ENCODE results near the gene POLR2E. TPM values are rescaled to one million over a fixed set of nuclear protein-coding genes. Genes with fewer than 3 reads are reported as not detected.

POLR2E gene
- polyA plus RNA-seq, 3 donors = 162 to 168 (median 165) TPM

GRCh38 chr19:1113986-1114483, 18.9 kb upstream of the POLR2E start:
- no peak for DNase-seq

- peak; percentile 92 for DNase-seq
These were observed 18.1 kb upstream of the POLR2E start for GRCh38 chr19:1113030-1113985.

DNA sequence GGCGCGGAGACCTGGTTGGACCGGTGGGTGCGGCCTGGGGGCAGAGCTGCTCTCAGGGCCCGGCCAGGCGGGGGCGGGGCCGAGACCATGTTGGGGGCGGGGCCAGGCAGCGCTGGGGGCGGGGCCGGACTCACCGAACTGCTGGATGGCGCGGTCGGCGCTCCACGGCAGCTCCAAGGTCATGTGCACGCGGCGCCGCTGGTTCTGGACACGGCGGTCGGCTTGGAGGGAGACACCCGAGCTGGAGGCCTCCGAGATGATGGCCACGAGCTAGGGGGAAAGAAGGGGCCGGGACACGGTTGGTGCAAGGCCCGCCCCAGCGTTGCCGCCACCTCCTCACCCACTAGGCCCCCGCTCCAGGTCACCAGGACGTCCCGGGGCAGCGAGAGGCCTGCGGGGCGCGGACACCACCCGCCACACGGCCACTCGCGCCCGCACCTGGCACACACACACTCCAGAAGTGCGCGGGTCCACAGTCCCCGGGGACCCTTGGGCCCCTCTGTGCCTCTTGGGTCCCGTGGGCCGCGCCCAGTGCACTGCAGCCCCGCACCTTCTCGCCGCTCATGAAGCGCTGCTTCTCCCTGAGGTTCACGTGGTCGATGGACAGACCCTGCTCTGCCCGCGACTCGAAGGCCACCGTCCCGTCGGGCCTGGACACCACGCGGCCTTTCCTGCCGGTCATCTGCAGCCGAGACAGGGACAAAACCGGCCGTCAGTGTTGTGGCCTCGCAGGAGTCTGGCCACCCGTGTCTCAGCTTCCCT, 17.3 kb upstream of the POLR2E start:
- no peak for DNase-seq

GRCh38 chr19:1111641-1112267, 16.6 kb upstream of the POLR2E start:
- no peak for DNase-seq

DNA sequence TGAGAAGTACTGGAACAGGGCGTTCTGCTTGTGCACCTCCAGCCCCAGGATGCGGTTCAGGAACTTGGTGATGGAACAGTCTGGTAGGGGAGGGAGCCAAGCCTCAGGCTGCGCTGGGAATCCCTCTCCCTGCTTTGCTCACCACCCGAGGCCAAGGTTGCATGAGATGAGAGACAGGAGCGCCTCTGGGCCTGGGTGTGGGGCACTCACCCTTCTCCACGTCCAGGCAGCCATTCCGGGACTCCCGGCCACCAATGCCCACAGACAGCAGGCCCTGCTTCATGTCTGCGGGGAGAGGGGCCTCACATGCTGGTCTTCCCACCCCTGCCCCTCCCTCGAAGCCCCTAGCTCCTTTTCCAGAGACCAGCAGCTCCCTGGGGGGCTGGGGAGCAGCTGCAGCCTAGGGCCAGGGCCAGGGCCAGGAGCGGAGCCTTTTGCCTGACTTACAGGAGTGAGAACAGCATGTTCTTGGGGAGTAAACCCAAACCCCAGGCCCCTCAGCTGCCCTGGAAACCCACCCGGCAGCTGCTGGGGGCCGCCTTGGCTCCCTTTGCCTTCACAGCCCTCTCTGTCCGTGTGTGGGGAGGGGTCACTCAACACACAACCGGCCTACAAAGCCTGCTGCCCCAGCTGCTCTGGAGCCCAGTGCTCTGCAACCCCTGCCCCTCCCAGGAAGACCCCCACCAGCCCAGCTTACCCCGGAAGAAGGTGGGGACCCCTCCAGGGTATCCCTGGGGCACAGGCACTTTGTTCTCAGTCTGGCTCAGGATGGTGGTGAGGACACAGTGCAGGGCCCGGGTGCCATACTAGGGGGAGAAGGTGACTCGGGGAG, 15.8 kb upstream of the POLR2E start:
- DNase-seq = no peak

DNA sequence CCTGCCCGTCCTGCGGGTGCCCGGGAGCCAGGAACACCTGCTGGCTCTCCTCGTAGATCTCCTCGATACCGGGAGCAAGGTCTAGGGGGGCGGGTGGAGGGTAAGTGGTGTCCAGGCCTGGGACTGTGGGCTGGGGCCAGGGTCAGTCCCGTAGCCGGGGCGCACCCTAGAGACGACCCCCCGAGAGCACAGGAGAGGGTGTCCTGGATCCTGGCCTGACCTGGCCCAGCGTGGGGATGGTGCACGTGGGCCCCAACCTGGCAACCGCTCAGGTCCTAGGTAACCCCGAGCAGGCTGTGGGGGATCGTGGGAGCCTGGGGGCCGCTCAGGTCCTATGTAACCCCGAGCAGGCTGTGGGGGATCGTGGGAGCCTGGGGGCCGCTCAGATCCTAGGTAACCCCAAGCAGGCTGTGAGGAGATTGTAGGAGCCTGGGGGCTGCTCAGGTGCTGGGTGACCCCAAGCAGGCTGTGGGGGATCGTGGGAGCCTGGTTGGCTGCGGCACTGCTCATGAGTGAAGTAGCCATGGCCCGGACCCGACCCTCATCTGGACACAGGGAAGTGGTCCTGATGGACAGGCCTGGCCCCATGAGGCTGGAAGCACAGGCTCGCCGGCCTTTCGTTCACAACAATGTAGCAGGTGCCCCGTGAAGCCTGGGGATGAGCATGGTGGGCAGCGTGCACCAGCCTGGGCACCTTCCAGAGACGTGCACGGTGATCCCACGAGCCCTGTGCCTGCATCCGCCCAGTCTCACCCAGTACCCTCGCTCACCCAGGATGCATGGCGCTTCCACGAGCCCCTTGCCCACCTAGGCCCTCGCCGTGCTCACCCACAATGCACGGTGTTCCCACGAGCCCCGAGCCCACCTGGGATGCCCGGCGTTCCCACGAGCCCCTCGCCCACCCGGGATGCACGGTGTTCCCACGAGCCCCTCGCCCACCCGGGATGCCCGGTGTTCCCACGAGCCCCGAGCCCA, 14.8 kb upstream of the POLR2E start:
- DNase-seq = no peak

DNA sequence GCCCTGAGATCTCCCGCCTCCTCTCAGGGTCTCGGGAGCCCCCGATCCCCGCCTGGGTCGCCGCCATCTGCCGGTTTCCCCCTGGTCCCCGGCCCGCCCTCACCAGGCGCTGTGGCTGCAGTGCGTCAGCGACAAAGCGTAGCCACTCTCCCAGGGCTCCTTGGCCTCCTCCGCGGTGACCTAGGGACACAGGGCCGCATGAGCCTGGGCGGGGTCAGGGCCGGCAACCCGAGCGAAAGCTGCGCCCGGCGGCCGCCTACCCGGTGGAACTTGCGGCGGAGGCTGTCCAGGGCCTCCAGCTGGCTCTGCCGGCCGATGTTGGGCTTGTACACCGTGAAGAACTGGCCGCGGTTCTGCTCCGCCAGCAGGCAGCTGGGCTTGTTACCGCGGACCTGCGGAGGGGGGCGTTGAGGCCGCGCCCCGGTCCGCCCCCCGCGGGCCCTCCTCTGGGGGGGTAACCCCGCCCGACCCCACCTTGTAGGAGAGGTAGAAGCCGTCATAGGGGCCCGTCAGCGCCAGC, 13.9 kb upstream of the POLR2E start:
- DNase-seq = no peak

- no peak for DNase-seq
These were observed 13.3 kb upstream of the POLR2E start for GRCh38 chr19:1108291-1109031.

- no peak for DNase-seq
These were observed 12.6 kb upstream of the POLR2E start for GRCh38 chr19:1107661-1108261.

DNA sequence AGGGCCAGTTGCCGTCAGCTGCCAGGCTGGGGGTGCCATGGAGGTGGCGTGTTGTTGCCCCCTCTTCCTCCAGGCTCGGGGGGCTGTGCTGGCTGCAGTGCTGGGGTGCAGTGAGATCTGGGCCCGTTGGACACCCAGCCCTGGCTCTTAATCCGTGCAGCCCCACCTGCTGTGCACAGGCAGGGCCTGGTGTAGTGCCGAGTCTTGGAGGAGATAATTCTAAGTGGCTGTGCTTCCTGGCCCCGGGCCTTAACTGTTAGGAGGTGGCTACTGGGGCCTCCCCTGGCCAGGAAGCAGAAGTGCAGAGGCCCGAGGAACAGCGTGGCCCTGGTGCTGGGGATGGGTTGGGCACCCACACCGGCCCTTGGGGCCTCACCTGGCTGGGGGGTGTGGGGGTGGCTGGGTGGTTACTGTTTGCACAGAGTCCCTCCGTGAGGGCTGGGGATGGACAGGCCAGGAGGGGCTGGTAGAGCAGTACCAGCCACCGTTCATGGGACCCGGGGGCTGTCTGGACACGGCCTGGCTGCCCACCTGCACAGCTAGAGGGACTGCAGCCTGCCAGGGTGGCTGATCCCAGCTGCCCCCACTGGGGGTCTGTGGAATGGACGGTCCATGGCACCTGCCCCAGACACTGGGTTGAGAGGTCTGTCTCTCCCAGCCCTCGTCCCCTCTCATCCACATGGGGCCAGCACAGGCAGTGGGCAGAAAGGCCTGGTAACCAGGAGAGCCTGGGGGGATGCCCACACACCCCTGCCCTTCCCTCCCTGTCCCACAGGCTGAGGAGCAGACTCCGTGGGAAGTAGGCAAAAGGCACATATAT, 11.9 kb upstream of the POLR2E start:
- no peak for DNase-seq

DNA sequence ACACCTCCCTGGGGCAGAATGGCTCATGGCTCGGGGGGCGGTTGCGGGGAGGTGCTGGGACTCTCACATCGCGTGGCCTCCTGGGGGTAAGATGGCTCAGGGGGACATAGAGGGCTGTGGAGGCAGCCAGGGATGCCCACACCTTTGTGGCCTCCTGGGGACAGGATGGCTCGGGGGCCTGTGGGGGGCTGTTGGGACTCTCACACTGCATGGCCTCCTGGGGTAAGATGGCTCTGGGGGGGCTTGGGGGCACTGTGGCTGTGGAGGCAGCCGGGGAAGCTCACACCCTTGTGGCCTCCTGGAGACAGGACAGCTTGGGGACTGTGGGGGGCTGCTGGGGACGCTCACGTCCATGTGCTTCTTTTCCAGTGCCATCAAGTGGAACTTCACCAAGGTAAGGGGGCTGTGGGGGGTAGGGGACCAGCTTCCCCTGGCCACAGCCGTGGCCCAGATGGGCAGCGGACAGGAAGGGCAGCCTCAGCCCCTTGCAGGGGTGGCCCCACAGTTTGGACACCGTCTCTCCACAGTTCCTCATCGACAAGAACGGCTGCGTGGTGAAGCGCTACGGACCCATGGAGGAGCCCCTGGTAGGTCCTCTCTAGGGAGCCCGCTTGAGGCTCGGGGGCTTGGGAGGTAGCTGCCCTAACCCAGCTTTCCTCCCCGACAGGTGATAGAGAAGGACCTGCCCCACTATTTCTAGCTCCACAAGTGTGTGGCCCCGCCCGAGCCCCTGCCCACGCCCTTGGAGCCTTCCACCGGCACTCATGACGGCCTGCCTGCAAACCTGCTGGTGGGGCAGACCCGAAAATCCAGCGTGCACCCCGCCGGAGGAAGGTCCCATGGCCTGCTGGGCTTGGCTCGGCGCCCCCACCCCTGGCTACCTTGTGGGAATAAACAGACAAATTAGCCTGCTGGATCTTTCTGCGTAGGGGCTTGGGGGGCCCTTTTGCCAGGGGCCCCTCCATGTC, 11.0 kb upstream of the POLR2E start:
- no peak for DNase-seq

GRCh38 chr19:1105008-1105872, 10.1 kb upstream of the POLR2E start:
- no peak for DNase-seq

DNA sequence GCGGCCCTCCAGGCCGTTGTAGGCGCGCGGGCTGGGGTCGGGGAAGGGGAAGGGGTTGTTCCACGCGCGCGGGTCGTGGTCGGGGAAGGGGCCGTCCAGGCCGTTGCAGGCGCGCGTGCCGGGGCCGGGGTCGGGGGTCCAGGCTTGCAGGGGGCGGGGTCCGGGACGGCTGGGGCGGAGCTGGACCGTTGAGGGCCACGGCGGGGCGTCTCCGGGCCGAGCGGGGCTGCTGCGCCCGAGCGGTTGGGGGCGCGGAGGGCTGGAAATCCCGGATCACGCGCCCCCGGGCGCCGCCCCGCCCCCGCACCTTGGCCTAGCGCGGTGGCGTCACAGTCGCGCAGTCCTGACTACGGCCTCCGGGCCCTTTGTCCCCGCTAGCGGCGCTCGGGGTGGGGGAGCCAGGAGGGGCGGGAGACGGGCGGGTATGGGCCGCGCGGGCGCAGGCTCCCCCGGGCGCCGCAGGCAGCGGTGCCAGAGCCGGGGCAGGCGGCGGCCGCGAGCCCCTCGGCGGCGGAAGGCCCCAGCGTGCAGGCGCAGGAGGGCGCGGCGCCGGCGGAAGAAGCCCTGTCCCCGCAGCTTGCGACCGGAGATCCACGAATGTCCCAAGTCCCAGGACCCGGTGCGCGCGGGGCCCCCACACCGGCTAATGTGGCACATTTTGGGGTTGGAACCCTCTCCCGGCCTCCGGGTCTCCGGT, 9.3 kb upstream of the POLR2E start:
- DNase-seq = peak; percentile 73

DNA sequence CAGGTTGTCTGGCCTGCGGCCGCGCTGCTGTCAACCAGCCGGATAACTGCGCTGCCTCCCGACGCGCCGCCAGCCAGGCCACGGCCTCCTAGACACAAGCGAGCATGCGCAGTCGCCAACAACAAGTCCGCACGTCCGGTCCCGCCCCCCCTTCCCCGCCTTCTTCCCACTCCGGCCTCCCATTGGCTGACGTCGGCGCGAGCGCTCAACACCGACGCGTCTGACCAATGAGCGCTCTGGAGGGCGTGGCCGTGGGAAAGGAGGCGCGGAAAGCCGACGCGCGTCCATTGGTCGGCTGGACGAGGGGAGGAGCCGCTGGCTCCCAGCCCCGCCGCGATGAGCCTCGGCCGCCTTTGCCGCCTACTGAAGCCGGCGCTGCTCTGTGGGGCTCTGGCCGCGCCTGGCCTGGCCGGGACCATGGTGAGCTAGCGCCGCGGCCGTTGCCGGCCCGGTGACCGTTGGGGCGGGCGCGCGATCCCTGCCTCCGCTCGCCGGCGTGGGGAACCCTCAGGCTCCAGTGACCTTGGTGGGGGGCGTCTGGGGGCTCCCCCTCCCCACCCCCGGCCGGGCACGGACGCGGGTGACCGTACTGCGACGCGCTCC, 8.6 kb upstream of the POLR2E start, which contains the start of gene GPX4:
GPX4 (plus strand) TSS at position 287 of the 603 bp plus-strand sequence; CDS start at position 337, 50 bp downstream.
- DNase-seq = peak; percentile 100
